ENCODE data around the gene SYNPO2. TPM values are rescaled to one million over a fixed set of nuclear protein-coding genes. Genes with fewer than 3 reads are reported as not detected.
"Not testable (repeated sequence)": the region's sequence is repeated elsewhere in the genome, so short reads cannot be mapped to it uniquely, and the experiment has no call there.

The SYNPO2 gene
- total and polyA plus RNA-seq, 10 donors: 3.6 to 72.1 (median 29.0) TPM

GRCh38 chr4:118974758-118975157 lies 86.1 kb downstream of the SYNPO2 start:
- TF ChIP-seq POLR2AphosphoS5 (IDR thresholded peaks at IDR 0.05) (no peak), POLR2A (IDR thresholded peaks at IDR 0.05) (no peak), CTCF (IDR thresholded peaks at IDR 0.05 in 8 of 11, conservative IDR thresholded peaks at IDR 0.05 in 3 of 11) (no peak)
- Histone ChIP-seq H3K27ac (no peak overlapping the region), H3K27me3 (replicated peaks in 1 of 7) (no peaks in the 10 kb centered on the region), H3K4me1 (no peaks in the 10 kb centered on the region), H3K9me3 (no peaks in the 10 kb centered on the region), H3K36me3 (no peaks in the 10 kb centered on the region), H3K4me3 (no peak overlapping the region)
- WGBS, 5 donors: 46 to 71% (median 54%) methylated on average over 2 of the region's 2 CpGs
- intact Hi-C loops (cut with DNase I; ENCODE audit: low total_unique reads): no loop called here
- no peak for DNase-seq

- no peak for TF ChIP-seq CTCF (IDR thresholded peaks at IDR 0.05 in 8 of 11, conservative IDR thresholded peaks at IDR 0.05 in 3 of 11)
- no peak for TF ChIP-seq POLR2A (IDR thresholded peaks at IDR 0.05)
- no peak for TF ChIP-seq POLR2AphosphoS5 (IDR thresholded peaks at IDR 0.05)
- Histone ChIP-seq H3K27me3 (replicated peaks in 1 of 7) (no peaks in the 10 kb centered on the region), H3K9me3 (no peaks in the 10 kb centered on the region), H3K4me3 (no peak overlapping the region), H3K4me1 (no peaks in the 10 kb centered on the region), H3K27ac (no peak overlapping the region), H3K36me3 (no peaks in the 10 kb centered on the region)
- WGBS, 5 donors: 89 to 95% (median 91%) methylated on average over 7 of the region's 7 CpGs
- no peak for DNase-seq
- intact Hi-C loops (cut with DNase I; ENCODE audit: low total_unique reads): no loop called here
Measured at GRCh38 chr4:118975449-118976192, 87.0 kb downstream of the SYNPO2 start.

- H3K27ac ChIP-seq; H3K4me1 ChIP-seq; H3K27me3 ChIP-seq (replicated peaks in 1 of 7); H3K4me3 ChIP-seq; H3K9me3 ChIP-seq; H3K36me3 ChIP-seq; DNase-seq; intact Hi-C loops (cut with DNase I; ENCODE audit: low total_unique reads): not testable (repeated sequence)
- 92 to 97% (median 96%) methylated on average over 12 of the region's 12 CpGs for WGBS, 5 donors
Measured at GRCh38 chr4:118976193-118976560, 87.5 kb downstream of the SYNPO2 start.

GRCh38 chr4:118977100-118977499 lies 88.4 kb downstream of the SYNPO2 start:
- intact Hi-C loops (cut with DNase I; ENCODE audit: low total_unique reads); H3K9me3 ChIP-seq; H3K27ac ChIP-seq; H3K4me3 ChIP-seq; H3K36me3 ChIP-seq; H3K27me3 ChIP-seq (replicated peaks in 1 of 7); DNase-seq: not testable (repeated sequence)
- peaks cover 0 to 12% (median 3%) of the 10 kb centered on the region in 6 donors for H3K4me1 ChIP-seq
- 87 to 98% (median 90%) methylated on average over 11 to 24 of the region's 24 CpGs for WGBS, 5 donors

GRCh38 chr4:118979712-118980111 lies 91.1 kb downstream of the SYNPO2 start:
- no peak for DNase-seq
- TF ChIP-seq CTCF (IDR thresholded peaks at IDR 0.05 in 8 of 11, conservative IDR thresholded peaks at IDR 0.05 in 3 of 11): no peak
- TF ChIP-seq POLR2AphosphoS5 (IDR thresholded peaks at IDR 0.05): no peak
- no peak for TF ChIP-seq POLR2A (IDR thresholded peaks at IDR 0.05)
- no peaks in the 10 kb centered on the region for H3K27me3 ChIP-seq (replicated peaks in 1 of 7)
- H3K9me3 ChIP-seq: no peaks in the 10 kb centered on the region
- 80 to 89% (median 85%) methylated on average over 3 of the region's 3 CpGs for WGBS, 5 donors
- H3K27ac ChIP-seq: no peak overlapping the region
- H3K4me1 ChIP-seq: peaks cover 0 to 19% (median 6%) of the 10 kb centered on the region in 6 donors
- H3K36me3 ChIP-seq: no peaks in the 10 kb centered on the region
- H3K4me3 ChIP-seq: no peak overlapping the region
- intact Hi-C loops (cut with DNase I; ENCODE audit: low total_unique reads): loop anchor here (10.0 kb wide), 2 partner anchors 305 to 1065 kb away; no protein-coding TSS in a partner anchor
